GM19438 (cell line): ENCODE results near the gene STX5.
"Not testable (repeated sequence)": the region's sequence is repeated elsewhere in the genome, so short reads cannot be mapped to it uniquely, and the experiment has no call there.

Experiments used
- ATAC-seq: cut with Tn5 transposase; IDR thresholded peaks from one replicate; pipeline ENCODE4 v1.9.1; 2021; ENCODE audit warnings: low read depth; ENCODE audit not compliant: unreplicated experiment

STX5 gene

GRCh38 chr11:62831520-62832335 lies at the start of gene STX5:
Gene STX5, minus strand, starts transcription at chr11:62832051. Its CDS starts 808 bp downstream, at chr11:62831243.
- peak; percentile 79 for ATAC-seq

- peak; percentile 79 for ATAC-seq
Observed at GRCh38 chr11:62880803-62881578, 49.1 kb upstream of the STX5 start, which contains the start of gene SLC3A2. Gene SLC3A2, plus strand, starts transcription at chr11:62880896. Its CDS starts 128 bp downstream, at chr11:62881024.

GRCh38 chr11:62880231-62880802 lies 48.5 kb upstream of the STX5 start:
- peak; percentile 21 for ATAC-seq

- no peak for ATAC-seq
Observed at GRCh38 chr11:62879235-62879978, 47.6 kb upstream of the STX5 start.

- no peak for ATAC-seq
Observed at GRCh38 chr11:62876712-62877111, 44.9 kb upstream of the STX5 start.

- ATAC-seq = no peak
Observed at GRCh38 chr11:62875698-62876478, 44.0 kb upstream of the STX5 start.

GRCh38 chr11:62874851-62875250 lies 43.0 kb upstream of the STX5 start:
- no peak for ATAC-seq

GRCh38 chr11:62865635-62866034 lies 33.8 kb upstream of the STX5 start:
- ATAC-seq = no peak

- ATAC-seq = no peak
Observed at GRCh38 chr11:62863687-62864335, 32.0 kb upstream of the STX5 start.

- ATAC-seq = not testable (repeated sequence)
Observed at GRCh38 chr11:62861564-62862192, 29.8 kb upstream of the STX5 start.

GRCh38 chr11:62860835-62861563 lies 29.1 kb upstream of the STX5 start:
- ATAC-seq = no peak

GRCh38 chr11:62859281-62859703 lies 27.4 kb upstream of the STX5 start:
- not testable (repeated sequence) for ATAC-seq

- ATAC-seq = no peak
Observed at GRCh38 chr11:62858201-62858600, 26.4 kb upstream of the STX5 start.

GRCh38 chr11:62857541-62857982 lies 25.7 kb upstream of the STX5 start:
- ATAC-seq = no peak

GRCh38 chr11:62856333-62856895 lies 24.6 kb upstream of the STX5 start:
- ATAC-seq = no peak

GRCh38 chr11:62855571-62856332 lies 23.9 kb upstream of the STX5 start:
- ATAC-seq = peak; percentile 73
